IMR-90 (cell line): ENCODE measurements around the gene SPACA7. TPM values are rescaled to one million over a fixed set of nuclear protein-coding genes. Genes with fewer than 3 reads are reported as not detected.

Source experiments
- ATAC-seq: fragments of 200-7000 bp; cut with Tn5 transposase; 2 replicates; pipeline ENCODE4 v1.9.1; 2020; ENCODE audit warnings: low read depth, mild to moderate bottlenecking, moderate library complexity
- BruUV-seq: library from RNA; stranded (reverse); fragments of 400-500 nt; replicated peaks from 2 replicates; lab custom pipeline; 2021; lab: Mats Ljungman, UMichigan
- CTCF ChIA-PET: fragments of 300-600 bp; formaldehyde crosslinking; extraction: SDS; loops from one replicate; lab custom pipeline; 2021; ENCODE audit warnings: antibody characterized with exemption; lab: Yijun Ruan, JAX
- POLR2A ChIA-PET: fragments of 300-600 bp; sonication (Branson Sonifier 250); formaldehyde crosslinking; loops from one replicate; lab custom pipeline; 2022; ENCODE audit warnings: antibody characterized with exemption; ENCODE audit not compliant: unreplicated experiment; lab: Charles Lee
- DNase-seq: peaks from one replicate; pipeline ENCODE4 v3.0.0; 2013
- H2AFZ ChIP-seq: replicated peaks from 2 replicates; pipeline ENCODE3; 2013; ENCODE audit warnings: low read length, mild to moderate bottlenecking; ENCODE audit not compliant: poor library complexity
- H2AK5ac ChIP-seq: 2 replicates; pipeline ENCODE4 v1.6.1; 2013; ENCODE audit warnings: low read depth, low read length, inconsistent platforms
- H2AK9ac ChIP-seq: replicated peaks from 2 replicates; pipeline ENCODE3; 2013; ENCODE audit warnings: mild to moderate bottlenecking, low read depth, low read length, moderate library complexity; ENCODE audit not compliant: poor library complexity
- H2BK120ac ChIP-seq: 2 replicates; pipeline ENCODE4 v1.6.1; 2013; ENCODE audit warnings: low read depth, low read length, inconsistent platforms
- H2BK15ac ChIP-seq: 3 replicates; pipeline ENCODE4 v1.6.1; 2013; ENCODE audit warnings: low read depth, low read length, inconsistent platforms
- H2BK20ac ChIP-seq: 2 replicates; pipeline ENCODE4 v1.6.1; 2013; ENCODE audit warnings: low read depth, mild to moderate bottlenecking, inconsistent platforms, low read length, moderate library complexity
- H2BK5ac ChIP-seq: 2 replicates; pipeline ENCODE4 v1.6.1; 2013; ENCODE audit warnings: mild to moderate bottlenecking, low read depth, low read length, inconsistent platforms; ENCODE audit not compliant: poor library complexity, severe bottlenecking
- H3K14ac ChIP-seq: replicated peaks from 2 replicates; pipeline ENCODE4 v1.6.1; 2013; ENCODE audit warnings: low read depth, low read length, inconsistent platforms
- H3K18ac ChIP-seq: 2 replicates; pipeline ENCODE4 v1.6.1; 2013; ENCODE audit warnings: low read depth, low read length, control low read depth
- H3K23ac ChIP-seq: 2 replicates; pipeline ENCODE4 v1.6.1; 2013; ENCODE audit warnings: low read depth, low read length, inconsistent platforms
- H3K27ac ChIP-seq: 2 replicates; pipeline ENCODE4 v1.5.1; 2013; ENCODE audit warnings: mild to moderate bottlenecking, control low read depth, low read length; ENCODE audit not compliant: insufficient read depth
- H3K27me3 ChIP-seq: 2 replicates; pipeline ENCODE4 v1.6.1; 2013; ENCODE audit warnings: low read length; ENCODE audit not compliant: control insufficient read depth, insufficient read depth
- H3K36me3 ChIP-seq: 2 replicates; pipeline ENCODE4 v1.6.1; 2013; ENCODE audit warnings: low read length, mixed read lengths; ENCODE audit not compliant: control insufficient read depth, insufficient read depth
- H3K4ac ChIP-seq: 2 replicates; pipeline ENCODE4 v1.6.1; 2013; ENCODE audit warnings: low read depth, low read length, inconsistent platforms
- H3K4me1 ChIP-seq: 2 replicates; pipeline ENCODE4 v1.6.1; 2013; ENCODE audit warnings: low read length, mixed read lengths; ENCODE audit not compliant: control insufficient read depth, insufficient read depth
- H3K4me2 ChIP-seq: 2 replicates; pipeline ENCODE4 v1.6.1; 2013; ENCODE audit warnings: low read depth, mild to moderate bottlenecking, control low read depth, low read length, moderate library complexity
- H3K4me3 ChIP-seq: 2 replicates; pipeline ENCODE4 v1.5.1; 2013; ENCODE audit warnings: low read depth, mild to moderate bottlenecking, control low read depth, low read length, moderate library complexity; ENCODE audit not compliant: insufficient read depth
- H3K56ac ChIP-seq: 2 replicates; pipeline ENCODE4 v1.6.1; 2013; ENCODE audit warnings: low read length, inconsistent platforms; ENCODE audit not compliant: insufficient read depth; ENCODE audit errors: extremely low read depth
- H3K79me1 ChIP-seq, 2 experiments: 2 replicates each; pipeline ENCODE4 v1.6.1; 2013; ENCODE audit warnings: low read length in 2 of 2, inconsistent platforms in 1 of 2, low read depth in 1 of 2
- H3K9ac ChIP-seq: 2 replicates; pipeline ENCODE4 v1.6.1; 2013; ENCODE audit warnings: low read depth, low read length, control low read depth
- H3K9me1 ChIP-seq: 2 replicates; pipeline ENCODE4 v1.6.1; 2013; ENCODE audit warnings: low read length, inconsistent platforms; ENCODE audit not compliant: insufficient read depth
- H3K9me3 ChIP-seq: 2 replicates; pipeline ENCODE4 v1.6.1; 2013; ENCODE audit warnings: low read length; ENCODE audit not compliant: control insufficient read depth, insufficient read depth
- H4K20me1 ChIP-seq: 2 replicates; pipeline ENCODE4 v1.6.1; 2013; ENCODE audit warnings: low read length, inconsistent platforms; ENCODE audit not compliant: insufficient read depth
- H4K5ac ChIP-seq: 2 replicates; pipeline ENCODE4 v1.6.1; 2013; ENCODE audit warnings: mild to moderate bottlenecking, low read depth, low read length, control low read depth
- H4K8ac ChIP-seq, 2 experiments: 2 replicates each; pipeline ENCODE4 v1.6.1; 2013; ENCODE audit warnings: low read depth in 2 of 2, low read length in 2 of 2, control low read depth in 1 of 2, inconsistent platforms in 1 of 2
- H4K91ac ChIP-seq: 2 replicates; pipeline ENCODE4 v1.6.1; 2013; ENCODE audit warnings: low read depth, low read length, inconsistent platforms; ENCODE audit not compliant: insufficient read depth
- FOS ChIP-seq: fragments of 150-350 bp; IDR thresholded peaks from 2 replicates; pipeline ENCODE4 v1.6.1; 2016; ENCODE audit warnings: low read depth, low read length
- NFE2L2 ChIP-seq: fragments of 150-350 bp; IDR thresholded peaks from 2 replicates; pipeline ENCODE4 v1.6.1; 2016; ENCODE audit warnings: low read depth, mild to moderate bottlenecking, low read length
- POLR2A ChIP-seq: IDR thresholded peaks from 2 replicates; pipeline ENCODE4 v1.6.1; 2012; ENCODE audit warnings: mild to moderate bottlenecking, low read depth, low read length
- RCOR1 ChIP-seq: IDR thresholded peaks from 2 replicates; pipeline ENCODE4 v1.6.1; 2012; ENCODE audit warnings: mild to moderate bottlenecking, low read length, improper control_type of control experiment; ENCODE audit not compliant: insufficient replicate concordance
- RFX5 ChIP-seq: IDR thresholded peaks from 2 replicates; pipeline ENCODE4 v1.8.0; 2012; ENCODE audit warnings: low read depth, mild to moderate bottlenecking, low read length, moderate library complexity
- SMC3 ChIP-seq: fragments of 150-350 bp; IDR thresholded peaks from 2 replicates; pipeline ENCODE4 v1.6.1; 2016; ENCODE audit warnings: low read depth, mild to moderate bottlenecking, antibody characterized with exemption, low read length, moderate library complexity
- USF2 ChIP-seq: fragments of 150-350 bp; IDR thresholded peaks from 2 replicates; pipeline ENCODE4 v1.6.1; 2017; ENCODE audit warnings: mild to moderate bottlenecking, antibody characterized with exemption, low read length, low read depth
- WGBS, 2 experiments: methylation state at CpG; one replicate each; pipeline versions ENCODE4 v1.1.5 to v1.1.7; 2013; ENCODE audit warnings: missing lambda C conversion rate in 2 of 2; ENCODE audit not compliant: insufficient read length in 1 of 2; ENCODE audit errors: extremely low coverage in 2 of 2; 5-methylcytosine and 5-hydroxymethylcytosine counted together
- dilution Hi-C: fragments of 300-500 bp; cut with HindIII; formaldehyde crosslinking; loops from one replicate; pipeline ENCODE4 v1.14.3; 2018; ENCODE audit warnings: low sequenced_read_pairs; ENCODE audit not compliant: unreplicated experiment
- in situ Hi-C: fragments of 300-500 bp; cut with MboI; formaldehyde crosslinking; loops from 3 replicates; pipeline ENCODE4 v1.14.3; 2019; ENCODE audit warnings: low sequenced_read_pairs, inconsistent platforms, mixed read lengths
- intact Hi-C: fragments of 100-400 bp; cut with micrococcal nuclease; formaldehyde crosslinking; loops from 2 replicates; pipeline ENCODE4 v1.10.0; 2022
- polyA plus RNA-seq, 3 experiments: library from polyadenylated mRNA; depleted of rRNA; stranded (reverse); fragments of >200 nt; gene quantifications; 2 replicates each; pipeline ENCODE4 v1.2.3, GENCODE V29; 2012; ENCODE audit warnings: low replicate concordance in 1 of 3
- total RNA-seq: library from RNA; depleted of rRNA; stranded (reverse); fragments of >200 nt; gene quantifications from 2 replicates; pipeline ENCODE4 v1.2.3, GENCODE V29; 2012

SPACA7 gene
- total and polyA plus RNA-seq, 2 of the 4 experiments (the other 2 are of a cell fraction) = not detected

DNA sequence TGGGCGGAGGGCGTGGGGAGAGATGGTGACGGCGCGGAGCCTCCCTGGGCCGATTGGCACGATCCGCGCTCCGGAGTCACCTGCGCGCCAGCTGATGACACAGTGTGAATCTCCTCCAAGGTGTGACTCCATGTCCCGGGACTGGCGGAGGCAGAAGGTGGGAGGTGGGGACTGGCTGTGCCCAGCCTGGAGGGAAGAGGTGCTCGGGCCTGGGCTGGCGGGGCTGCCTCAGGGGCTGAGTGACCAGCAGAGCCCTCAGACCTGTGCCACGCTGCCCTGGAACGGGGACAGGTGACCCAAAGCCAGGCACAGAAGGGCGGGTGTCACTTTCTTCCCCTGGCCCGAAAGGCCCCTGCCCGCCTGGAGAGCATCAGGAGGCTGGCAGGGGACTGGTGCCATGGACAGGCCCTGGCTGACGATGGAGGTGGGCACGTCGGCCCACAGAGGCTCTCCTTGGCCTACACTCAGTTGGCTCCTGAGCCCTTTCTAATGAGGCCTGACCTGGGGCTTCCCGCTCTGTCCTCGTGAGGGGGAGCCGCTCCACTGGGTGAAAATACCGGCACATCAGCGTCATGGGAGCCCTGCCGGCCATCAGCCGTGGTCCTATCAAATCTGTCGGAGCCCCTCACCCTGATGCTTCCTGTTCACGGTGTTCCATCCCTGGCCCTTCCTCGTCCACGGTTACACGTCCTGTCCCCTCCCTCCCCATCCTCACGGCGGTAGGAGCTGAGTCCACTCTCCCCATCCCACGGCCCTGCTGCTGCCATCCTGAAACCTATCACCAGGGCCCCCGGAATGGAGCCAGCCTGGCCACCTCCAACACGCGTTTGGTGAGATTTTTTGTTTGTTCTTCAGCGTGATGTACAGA is 75.6 kb downstream of the SPACA7 start:
- no peak overlapping the region for H4K8ac ChIP-seq
- CTCF ChIA-PET = no interaction called here
- dilution Hi-C loops = no loop called here

More for the DNA sequence above, 75.6 kb downstream of the SPACA7 start:
- H3K18ac ChIP-seq = no peak overlapping the region
- H3K4me3 ChIP-seq = no peak overlapping the region
- H3K23ac ChIP-seq = no peak overlapping the region
- H3K27me3 ChIP-seq = peaks cover 2% of the 10 kb centered on the region; the same call in 1 of the 2 replicates
- H2BK15ac ChIP-seq = no peak overlapping the region
- H2BK5ac ChIP-seq = no peak overlapping the region
- no peak overlapping the region for H4K91ac ChIP-seq
- H2AK9ac ChIP-seq = no peak overlapping the region
- H3K4me2 ChIP-seq = no peak overlapping the region
- H3K9me3 ChIP-seq = no peaks in the 10 kb centered on the region; the same call in 1 of the 2 replicates
- no peaks in the 10 kb centered on the region for H3K79me1 ChIP-seq
- no peak for TF ChIP-seq FOS
- TF ChIP-seq RFX5 = no peak
- no peak for TF ChIP-seq USF2
- no peak for TF ChIP-seq SMC3
- TF ChIP-seq NFE2L2 = no peak
- TF ChIP-seq POLR2A = no peak
- TF ChIP-seq RCOR1 = no peak
- ATAC-seq (no peak), DNase-seq (no peak)
- no peak overlapping the region for H2BK20ac ChIP-seq
- in situ Hi-C loops = no loop called here
- H3K36me3 ChIP-seq = no peaks in the 10 kb centered on the region
- no TSS peak for BruUV-seq
- 83% methylated on average over 22 of the region's 43 CpGs; no CpG with 5 or more reads in 1 of the 2 experiments for WGBS, 2 experiments
- no peak overlapping the region for H3K9ac ChIP-seq
- H3K14ac ChIP-seq = no peak overlapping the region
- H3K27ac ChIP-seq = no peak overlapping the region
- no peaks in the 10 kb centered on the region for H3K4me1 ChIP-seq
- no peaks in the 10 kb centered on the region for H3K9me1 ChIP-seq
- no peak overlapping the region for H2BK120ac ChIP-seq
- H3K4ac ChIP-seq = no peak overlapping the region
- no peak overlapping the region for H4K5ac ChIP-seq
- no peak overlapping the region for H3K56ac ChIP-seq
- H2AK5ac ChIP-seq = no peak overlapping the region
- no peak overlapping the region for H2AFZ ChIP-seq
- H4K20me1 ChIP-seq = no peaks in the 10 kb centered on the region
- intact Hi-C loops = no loop called here
- POLR2A ChIA-PET = no interaction called here
